Sciatic nerve (tissue), 2 donors: Measurements from ENCODE around the gene RCOR2. TPM values are rescaled to one million over a fixed set of nuclear protein-coding genes. Genes with fewer than 3 reads are reported as not detected.
"Not testable (repeated sequence)": the region's sequence is repeated elsewhere in the genome, so short reads cannot be mapped to it uniquely, and the experiment has no call there.

Experiments used
- ATAC-seq: fragments of 200-7000 bp; cut with Tn5 transposase; one replicate; pipeline ENCODE4 v1.9.1; 2020; ENCODE audit warnings: mild to moderate bottlenecking, moderate library complexity
- DNase-seq: peaks from one replicate; pipeline ENCODE4 v3.0.0-alpha.2; 2020; ENCODE audit warnings: low spot score
- intact Hi-C: fragments of 100-400 bp; cut with DNase I; formaldehyde crosslinking; loops from one replicate; pipeline ENCODE4 v1.14.2; 2022
- total RNA-seq: library from RNA; stranded (reverse); fragmentation: NEBNext Ultra II Directional; extraction: Animal tissue kit (Norgen Biotek cat#: 25700); gene quantifications from one replicate; pipeline ENCODE4 v1.2.1, GENCODE V29; 2021
- donor health status: DM: no; HTN: no; CAD: no.
- donor health status: DM: no; HTN: no; CAD: no.

RCOR2 gene
- total RNA-seq, 1 donor from 2014 or later: 0.40 TPM

- DNase-seq (no peak), ATAC-seq (no peak)
- intact Hi-C loops: no loop called here
These were observed 49.5 kb downstream of the RCOR2 start for GRCh38 chr11:63867511-63867910.

GRCh38 chr11:63866211-63866610 lies 50.8 kb downstream of the RCOR2 start:
- DNase-seq (peak; percentile 77), ATAC-seq (peak; percentile 43)
- intact Hi-C loops: no loop called here

- DNase-seq, ATAC-seq, intact Hi-C loops: not testable (repeated sequence)
These were observed 53.3 kb downstream of the RCOR2 start for GRCh38 chr11:63863620-63864019.

GRCh38 chr11:63862923-63863322 lies 54.0 kb downstream of the RCOR2 start:
- no peak for DNase-seq
- intact Hi-C loops: no loop called here
- no peak for ATAC-seq

Other genes with a start within 250 kb of the RCOR2 start
- 89.3 TPM for gene ATL3, start 245.8 kb downstream of the RCOR2 start, total RNA-seq
- gene RTN3, start 235.7 kb downstream of the RCOR2 start, total RNA-seq: 101 TPM
- gene ZFTA, start 148.4 kb downstream of the RCOR2 start, total RNA-seq: 30.2 TPM
- 16.0 TPM for gene SPINDOC, start 103.7 kb downstream of the RCOR2 start, total RNA-seq
- gene MARK2, start 78.1 kb downstream of the RCOR2 start, total RNA-seq: 29.8 TPM
- gene NAA40, start 21.8 kb upstream of the RCOR2 start, total RNA-seq: 14.5 TPM
- gene COX8A, start 57.5 kb upstream of the RCOR2 start, total RNA-seq: 118 TPM
- 38.7 TPM for gene OTUB1, start 69.3 kb upstream of the RCOR2 start, total RNA-seq
- 3.5 TPM for gene FLRT1, start 118.8 kb upstream of the RCOR2 start, total RNA-seq
- 20.6 TPM for gene MACROD1, start 248.9 kb upstream of the RCOR2 start, total RNA-seq